MCF 10A (cell line): ENCODE data around the gene MAGI3. TPM values are rescaled to one million over a fixed set of nuclear protein-coding genes. Genes with fewer than 3 reads are reported as not detected.

ENCODE experiments used
- BruUV-seq: library from RNA; stranded (reverse); fragments of 400-500 nt; replicated peaks from 2 replicates; lab custom pipeline; 2021; lab: Mats Ljungman, UMichigan
- CTCF ChIA-PET: fragments of 300-600 bp; sonication (Branson Sonifier 250); formaldehyde crosslinking; extraction: SDS; loops from one replicate; lab custom pipeline; 2021; ENCODE audit warnings: antibody characterized with exemption, inconsistent platforms; lab: Yijun Ruan, JAX
- POLR2A ChIA-PET: fragments of 300-600, 350-650 bp; sonication (Branson Sonifier 250); formaldehyde crosslinking; extraction: SDS; loops from one replicate; lab custom pipeline; 2020; ENCODE audit warnings: antibody characterized with exemption, inconsistent platforms; lab: Yijun Ruan, JAX
- DNase-seq: peaks from one replicate; pipeline ENCODE4 v3.0.0-alpha.2; 2018; ENCODE audit not compliant: unreplicated experiment
- H3K27ac Mint-ChIP-seq: one replicate; pipeline ENCODE4 v1.8.0; 2022; ENCODE audit warnings: mild to moderate bottlenecking, low read depth, mixed read lengths; ENCODE audit not compliant: unreplicated experiment
- H3K27me3 Mint-ChIP-seq: one replicate; pipeline ENCODE4 v1.8.0; 2022; ENCODE audit warnings: mixed read lengths; ENCODE audit not compliant: insufficient read depth, unreplicated experiment
- H3K36me3 Mint-ChIP-seq: one replicate; pipeline ENCODE4 v1.8.0; 2022; ENCODE audit warnings: mild to moderate bottlenecking, moderate library complexity, mixed read lengths; ENCODE audit not compliant: insufficient read depth, unreplicated experiment
- H3K4me1 Mint-ChIP-seq: one replicate; pipeline ENCODE4 v1.8.0; 2022; ENCODE audit warnings: mixed read lengths; ENCODE audit not compliant: insufficient read depth, unreplicated experiment
- H3K4me3 Mint-ChIP-seq: one replicate; pipeline ENCODE4 v1.8.0; 2022; ENCODE audit warnings: mild to moderate bottlenecking, moderate library complexity, mixed read lengths; ENCODE audit not compliant: unreplicated experiment
- H3K9me3 Mint-ChIP-seq: one replicate; pipeline ENCODE4 v1.8.0; 2022; ENCODE audit warnings: mixed read lengths; ENCODE audit not compliant: unreplicated experiment
- intact Hi-C: fragments of 100-400 bp; cut with micrococcal nuclease; formaldehyde crosslinking; loops from 2 replicates; pipeline ENCODE4 v1.14.1; 2022
- total RNA-seq: library from RNA; stranded (reverse); gene quantifications from 2 replicates; pipeline ENCODE4 v1.2.3, GENCODE V29; 2022
- TF ChIP-seq, protein P1 (sequence below): fragments of 200-600 bp; IDR thresholded peaks from one replicate; pipeline ENCODE4 v1.8.0; 2022; ENCODE audit warnings: antibody characterized with exemption, mild to moderate bottlenecking; ENCODE audit not compliant: unreplicated experiment

MAGI3 gene
- total RNA-seq, 1 experiment from 2014 or later, result 14.3 TPM

DNA sequence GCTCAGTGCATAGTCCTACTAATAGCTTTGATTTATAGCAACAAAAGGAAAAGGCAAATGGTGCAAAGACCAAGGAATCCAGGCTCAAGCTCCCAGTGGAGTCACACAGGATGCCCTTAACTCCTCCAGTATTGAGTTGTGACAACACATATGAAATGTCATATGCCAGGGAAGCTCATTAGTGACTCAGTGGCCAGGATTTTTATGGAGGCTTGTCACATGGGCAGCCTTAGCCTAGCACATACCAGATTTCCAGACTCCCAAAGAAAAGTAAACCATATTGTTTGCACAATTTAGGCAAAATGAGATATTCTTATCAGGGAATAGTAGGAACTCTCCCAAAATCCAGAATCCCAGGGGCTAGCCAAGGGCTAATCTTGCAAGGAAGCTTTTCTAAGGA is 129.2 kb downstream of the MAGI3 start:
- CTCF ChIA-PET, result interaction anchor here (0.6 kb wide), 1 partner anchor 94 kb away, joined by 3 read pairs; no protein-coding TSS in a partner anchor
- intact Hi-C loops, result no loop called here
- TF ChIP-seq, protein P1, sequence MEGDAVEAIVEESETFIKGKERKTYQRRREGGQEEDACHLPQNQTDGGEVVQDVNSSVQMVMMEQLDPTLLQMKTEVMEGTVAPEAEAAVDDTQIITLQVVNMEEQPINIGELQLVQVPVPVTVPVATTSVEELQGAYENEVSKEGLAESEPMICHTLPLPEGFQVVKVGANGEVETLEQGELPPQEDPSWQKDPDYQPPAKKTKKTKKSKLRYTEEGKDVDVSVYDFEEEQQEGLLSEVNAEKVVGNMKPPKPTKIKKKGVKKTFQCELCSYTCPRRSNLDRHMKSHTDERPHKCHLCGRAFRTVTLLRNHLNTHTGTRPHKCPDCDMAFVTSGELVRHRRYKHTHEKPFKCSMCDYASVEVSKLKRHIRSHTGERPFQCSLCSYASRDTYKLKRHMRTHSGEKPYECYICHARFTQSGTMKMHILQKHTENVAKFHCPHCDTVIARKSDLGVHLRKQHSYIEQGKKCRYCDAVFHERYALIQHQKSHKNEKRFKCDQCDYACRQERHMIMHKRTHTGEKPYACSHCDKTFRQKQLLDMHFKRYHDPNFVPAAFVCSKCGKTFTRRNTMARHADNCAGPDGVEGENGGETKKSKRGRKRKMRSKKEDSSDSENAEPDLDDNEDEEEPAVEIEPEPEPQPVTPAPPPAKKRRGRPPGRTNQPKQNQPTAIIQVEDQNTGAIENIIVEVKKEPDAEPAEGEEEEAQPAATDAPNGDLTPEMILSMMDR, result no peak
- DNase-seq, result peak; percentile 5
- BruUV-seq, result no TSS peak
- POLR2A ChIA-PET, result interaction anchor here (0.8 to 1.1 kb wide), 2 partner anchors 14 to 16 kb away, joined by 3 read pairs; no protein-coding TSS in a partner anchor
- H3K36me3 Mint-ChIP-seq, result peaks cover 4% of the 10 kb centered on the region
- no peaks in the 10 kb centered on the region for H3K27me3 Mint-ChIP-seq
- H3K27ac Mint-ChIP-seq, result no peak overlapping the region
- no peak overlapping the region for H3K4me3 Mint-ChIP-seq
- peaks cover 5% of the 10 kb centered on the region for H3K4me1 Mint-ChIP-seq
- peaks cover 9% of the 10 kb centered on the region for H3K9me3 Mint-ChIP-seq

DNA sequence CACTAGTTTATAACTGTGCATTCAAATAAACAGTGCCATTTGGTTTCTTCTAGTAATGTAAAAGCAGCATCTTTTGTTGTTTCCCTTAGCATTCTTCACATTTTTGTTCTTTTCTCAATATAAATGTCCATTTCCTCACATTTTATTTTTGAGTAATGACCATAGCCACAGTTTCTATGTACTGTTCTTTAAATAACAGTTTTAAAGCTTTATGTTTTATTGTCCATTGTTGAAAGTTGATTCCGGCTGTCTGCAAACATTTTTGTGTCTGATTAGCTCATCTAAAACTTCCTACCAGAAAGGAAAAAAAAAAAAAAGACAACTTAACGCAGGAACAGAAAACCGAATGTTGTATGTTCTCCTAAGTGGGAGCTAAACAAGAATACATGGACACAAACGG is 139.7 kb downstream of the MAGI3 start:
- TF ChIP-seq, protein P1, result no peak
- Mint-ChIP-seq H3K4me3 (no peak overlapping the region), H3K27me3 (no peaks in the 10 kb centered on the region), H3K4me1 (peaks cover 7% of the 10 kb centered on the region), H3K36me3 (peaks cover 4% of the 10 kb centered on the region), H3K27ac (no peak overlapping the region), H3K9me3 (peaks cover 20% of the 10 kb centered on the region)
- intact Hi-C loops, result no loop called here
- POLR2A ChIA-PET, result interaction anchor here (1.0 to 3.9 kb wide), 2 partner anchors 8 to 12 kb away, joined by 4 to 17 read pairs; no protein-coding TSS in a partner anchor
- DNase-seq, result no peak
- no TSS peak for BruUV-seq
- CTCF ChIA-PET, result interaction anchor here (0.7 to 1.5 kb wide), 2 partner anchors 10 to 352 kb away, joined by 3 read pairs; no protein-coding TSS in a partner anchor

- no peak for DNase-seq
- BruUV-seq, result no TSS peak
- H3K9me3 Mint-ChIP-seq, result peaks cover 12% of the 10 kb centered on the region
- TF ChIP-seq, protein P1, result no peak
- ChIA-PET POLR2A (interaction anchor here (3.9 kb wide), 1 partner anchor 11 kb away, joined by 17 read pairs; no protein-coding TSS in a partner anchor), CTCF (no interaction called here)
- H3K4me3 Mint-ChIP-seq, result no peak overlapping the region
- no peaks in the 10 kb centered on the region for H3K27me3 Mint-ChIP-seq
- no peaks in the 10 kb centered on the region for H3K36me3 Mint-ChIP-seq
- H3K27ac Mint-ChIP-seq, result no peak overlapping the region
- intact Hi-C loops, result no loop called here
- H3K4me1 Mint-ChIP-seq, result peaks cover 16% of the 10 kb centered on the region
These were observed 141.0 kb downstream of the MAGI3 start for GRCh38 chr1:113531321-113531720.

GRCh38 chr1:113533061-113533460 is 142.7 kb downstream of the MAGI3 start:
- BruUV-seq, result no TSS peak
- Mint-ChIP-seq H3K4me3 (no peak overlapping the region), H3K9me3 (no peaks in the 10 kb centered on the region), H3K36me3 (no peaks in the 10 kb centered on the region), H3K27ac (no peak overlapping the region), H3K27me3 (no peaks in the 10 kb centered on the region), H3K4me1 (peaks cover 26% of the 10 kb centered on the region)
- no peak for DNase-seq
- ChIA-PET POLR2A (interaction anchor here (0.6 to 3.9 kb wide), 5 partner anchors 9 to 143 kb away, joined by 3 to 17 read pairs (median 3); partner anchors contain the start of gene MAGI3), CTCF (interaction anchor here (0.5 to 1.6 kb wide), 5 partner anchors 8 to 252 kb away, joined by 3 to 6 read pairs (median 4); no protein-coding TSS in a partner anchor)
- TF ChIP-seq, protein P1, result no peak
- intact Hi-C loops, result no loop called here
